UCSD-AML1 (cell line): Measurements from ENCODE around the gene ZACN.
"Not testable (repeated sequence)": the region's sequence is repeated elsewhere in the genome, so short reads cannot be mapped to it uniquely, and the experiment has no call there.

Experiments used
- DNase-seq: peaks from one replicate; lab custom pipeline; 2025; ENCODE audit not compliant: unreplicated experiment; lab: John Stamatoyannopoulos, UW

ZACN gene

GRCh38 chr17:76078860-76079534, at the start of gene ZACN:
Gene ZACN, plus strand, starts transcription at chr17:76079182. Its CDS starts 83 bp downstream, at chr17:76079265.
- no peak for DNase-seq

- DNase-seq = no peak
These were observed 46.8 kb upstream of the ZACN start for GRCh38 chr17:76032073-76032779.

- DNase-seq = no peak
These were observed 46.2 kb upstream of the ZACN start for GRCh38 chr17:76032780-76033108.

- no peak for DNase-seq
These were observed 45.8 kb upstream of the ZACN start for GRCh38 chr17:76033139-76033538.

GRCh38 chr17:76034428-76035350, 44.3 kb upstream of the ZACN start:
- no peak for DNase-seq

- no peak for DNase-seq
These were observed 42.3 kb upstream of the ZACN start for GRCh38 chr17:76036497-76037261.

- no peak for DNase-seq
These were observed 40.9 kb upstream of the ZACN start for GRCh38 chr17:76038050-76038449.

- DNase-seq = no peak
These were observed 39.9 kb upstream of the ZACN start for GRCh38 chr17:76039121-76039520.

- no peak for DNase-seq
These were observed 38.6 kb upstream of the ZACN start for GRCh38 chr17:76040376-76040775.

- DNase-seq = not testable (repeated sequence)
These were observed 36.1 kb upstream of the ZACN start for GRCh38 chr17:76042868-76043267.

- DNase-seq = not testable (repeated sequence)
These were observed 34.4 kb upstream of the ZACN start for GRCh38 chr17:76044475-76045007.

- DNase-seq = no peak
These were observed 32.9 kb upstream of the ZACN start for GRCh38 chr17:76046064-76046463.

GRCh38 chr17:76048025-76048605, 30.9 kb upstream of the ZACN start:
- no peak for DNase-seq

GRCh38 chr17:76048711-76049110, 30.3 kb upstream of the ZACN start:
- DNase-seq = no peak

GRCh38 chr17:76049239-76049638, 29.7 kb upstream of the ZACN start:
- DNase-seq = no peak

- no peak for DNase-seq
These were observed 29.0 kb upstream of the ZACN start for GRCh38 chr17:76049836-76050537.

GRCh38 chr17:76050538-76051467, 28.2 kb upstream of the ZACN start:
- DNase-seq = no peak

GRCh38 chr17:76051561-76051960, 27.4 kb upstream of the ZACN start:
- DNase-seq = no peak
